ENCODE data around the gene HECTD1.

- TF ChIP-seq RARB (CRISPR knock-in tag; IDR thresholded peaks at IDR 0.05) (no peak), EP300 (IDR thresholded peaks at IDR 0.05) (no peak), POLR2A (IDR thresholded peaks at IDR 0.05; ENCODE audit: low read length) (no peak), NR3C1 (IDR thresholded peaks at IDR 0.05) (no peak), ZFP36 (IDR thresholded peaks at IDR 0.05; ENCODE audit: borderline replicate concordance, partially characterized antibody) (no peak), CTCF (IDR thresholded peaks at IDR 0.05) (no peak), BHLHE40 (IDR thresholded peaks at IDR 0.05; ENCODE audit: low read depth, low read length) (no peak), MAZ (IDR thresholded peaks at IDR 0.05; ENCODE audit: borderline replicate concordance, low read depth, low read length) (no peak), EHMT2 (IDR thresholded peaks at IDR 0.05; ENCODE audit: low read depth) (no peak), USF2 (IDR thresholded peaks at IDR 0.05) (no peak), PBX3 (IDR thresholded peaks at IDR 0.05) (no peak), ELK1 (IDR thresholded peaks at IDR 0.05; ENCODE audit: low read depth, low read length) (no peak)
Observed at GRCh38 chr14:31080484-31080883, 127.1 kb downstream of the HECTD1 start.
